Keratinocyte (primary cell): Measurements from ENCODE around the gene SEZ6. TPM values are rescaled to one million over a fixed set of nuclear protein-coding genes. Genes with fewer than 3 reads are reported as not detected.

Experiments
- DNase-seq: peaks from one replicate; pipeline ENCODE4 v3.0.0-alpha.2; 2011; ENCODE audit warnings: low read depth, missing footprints, low spot score
- FAIRE-seq: peaks from 2 replicates; lab custom pipeline; 2011; peaks lifted over from hg19 to GRCh38; lab: Jason Lieb, UNC
- H2AFZ ChIP-seq: 2 replicates; pipeline ENCODE4 v1.6.0; 2012; ENCODE audit warnings: low read length, control low read depth, inconsistent platforms; ENCODE audit not compliant: control insufficient read depth
- H3K27ac ChIP-seq: 2 replicates; pipeline ENCODE4 v1.5.1; 2011; ENCODE audit warnings: low read length; ENCODE audit not compliant: control insufficient read depth, insufficient read depth
- H3K27me3 ChIP-seq: 3 replicates; pipeline ENCODE4 v1.6.0; 2011; ENCODE audit warnings: low read length; ENCODE audit not compliant: control insufficient read depth, insufficient read depth; ENCODE audit errors: extremely low read depth
- H3K36me3 ChIP-seq, 2 experiments: 2 replicates in 1 of 2; 3 replicates in 1 of 2; pipeline ENCODE4 v1.5.1; 2011; ENCODE audit warnings: low read length in 2 of 2, mild to moderate bottlenecking in 1 of 2; ENCODE audit not compliant: control insufficient read depth in 2 of 2, insufficient read depth in 2 of 2; ENCODE audit errors: extremely low read depth in 1 of 2
- H3K4me1 ChIP-seq: 3 replicates; pipeline ENCODE4 v1.5.1; 2011; ENCODE audit warnings: low read length; ENCODE audit not compliant: control insufficient read depth, insufficient read depth; ENCODE audit errors: extremely low read depth
- H3K4me2 ChIP-seq: 3 replicates; pipeline ENCODE4 v1.6.0; 2011; ENCODE audit warnings: low read depth, low read length; ENCODE audit not compliant: control insufficient read depth, insufficient read depth; ENCODE audit errors: extremely low read depth
- H3K4me3 ChIP-seq, 3 experiments: fragments of 200-600 bp in 1 of 3; sonication (generic) in 1 of 3; 2 replicates in 2 of 3; 3 replicates in 1 of 3; pipeline ENCODE4 v1.5.1; 2011 to 2016; ENCODE audit warnings: low read length in 3 of 3, mild to moderate bottlenecking in 3 of 3, control low read depth in 2 of 3, inconsistent platforms in 1 of 3, low read depth in 1 of 3, mixed read lengths in 1 of 3, mixed run types in 1 of 3, moderate library complexity in 1 of 3; ENCODE audit not compliant: control insufficient read depth in 2 of 3, insufficient read depth in 2 of 3; ENCODE audit errors: extremely low read depth in 1 of 3
- H3K79me2 ChIP-seq: 2 replicates; pipeline ENCODE4 v1.6.0; 2012; ENCODE audit warnings: low read length; ENCODE audit not compliant: control insufficient read depth, insufficient read depth
- H3K9ac ChIP-seq: 3 replicates; pipeline ENCODE4 v1.6.0; 2011; ENCODE audit warnings: low read length; ENCODE audit not compliant: control insufficient read depth, insufficient read depth; ENCODE audit errors: extremely low read depth
- H3K9me1 ChIP-seq: 3 replicates; pipeline ENCODE4 v1.6.0; 2011; ENCODE audit warnings: low read length; ENCODE audit not compliant: control insufficient read depth, insufficient read depth; ENCODE audit errors: extremely low read depth
- H3K9me3 ChIP-seq: 2 replicates; pipeline ENCODE4 v1.5.1; 2012; ENCODE audit warnings: low read depth, low read length; ENCODE audit not compliant: control insufficient read depth
- H4K20me1 ChIP-seq: 3 replicates; pipeline ENCODE4 v1.6.0; 2011; ENCODE audit warnings: low read length; ENCODE audit not compliant: control insufficient read depth, insufficient read depth; ENCODE audit errors: extremely low read depth
- EZH2 ChIP-seq: IDR thresholded peaks from one replicate; pipeline ENCODE4 v1.6.1; 2012; ENCODE audit warnings: inconsistent platforms, mild to moderate bottlenecking, low read length, moderate library complexity
- dilution Hi-C: fragments of 300-500 bp; cut with MboI; formaldehyde crosslinking; loops from one replicate; pipeline ENCODE4 v1.7.0; 2020; ENCODE audit warnings: low sequenced_read_pairs; ENCODE audit not compliant: extremely low pct_ligation_motif_present
- polyA plus RNA-seq, 5 experiments: library from polyadenylated mRNA; depleted of rRNA in 3 of 5; stranded (reverse) in 3 of 5; stranded (forward) in 1 of 5; unstranded in 1 of 5; fragments of >200 nt; gene quantifications; 1 replicate in 1 of 5; 2 replicates in 3 of 5; 3 replicates in 1 of 5; pipeline versions ENCODE4 v1.2.1 to v1.2.3, GENCODE V29; 2011 to 2012; ENCODE audit warnings: missing spikeins in 2 of 5, low read depth in 1 of 5, low replicate concordance in 1 of 5
- TF ChIP-seq, protein P1 (sequence below), 3 experiments: IDR thresholded peaks in 1 of 3; conservative IDR thresholded peaks in 1 of 3; optimal IDR thresholded peaks in 1 of 3; 2 replicates in 2 of 3; 3 replicates in 1 of 3; pipeline versions ENCODE3 to v1.5.1; 2011; ENCODE audit warnings: low read length in 3 of 3, mild to moderate bottlenecking in 3 of 3, moderate library complexity in 2 of 3, control low read depth in 1 of 3, inconsistent platforms in 1 of 3; ENCODE audit not compliant: insufficient read depth in 2 of 3; ENCODE audit errors: extremely low read depth in 1 of 3

The SEZ6 gene
- polyA plus RNA-seq, 1 donor (not counting 4 experiments of a cell fraction or from before 2014, with no cell fraction given): not detected

DNA sequence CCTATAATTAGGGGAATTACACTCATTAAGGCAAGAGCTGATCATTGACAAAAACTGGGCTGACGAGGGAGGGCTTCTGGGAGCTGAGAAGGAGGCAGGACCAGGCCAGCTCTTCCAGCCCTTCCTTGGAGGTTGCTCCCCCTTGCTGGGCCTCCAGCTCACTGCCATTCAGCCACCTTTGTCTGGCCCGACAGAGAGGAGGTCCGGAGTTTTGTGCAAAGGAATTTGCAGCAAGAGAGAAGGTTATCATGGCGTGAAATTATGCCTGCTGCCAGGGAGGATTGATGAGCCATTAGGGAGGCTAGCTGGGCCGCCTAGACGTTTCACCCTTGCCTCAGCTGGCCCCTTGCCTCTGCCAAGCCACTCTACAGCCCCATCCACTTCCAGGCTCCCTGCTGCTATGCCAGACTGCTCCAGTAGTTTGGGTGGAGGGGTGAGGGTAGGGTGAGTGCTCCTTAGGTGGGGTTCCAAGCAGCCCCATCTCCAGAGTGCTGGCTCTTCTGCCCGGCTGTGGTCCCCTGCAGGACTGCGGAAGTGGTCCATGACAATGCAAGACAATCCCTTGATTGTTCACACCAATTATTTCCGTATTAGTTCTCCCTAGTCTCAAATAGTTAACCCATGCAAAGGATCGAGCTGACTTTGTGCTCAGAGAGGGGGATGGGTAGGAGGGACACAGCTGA, 37.5 kb downstream of the SEZ6 start:
- H3K27me3 ChIP-seq: peaks cover 37% of the 10 kb centered on the region
- no peaks in the 10 kb centered on the region for H3K9me1 ChIP-seq
- H3K9me3 ChIP-seq: no peaks in the 10 kb centered on the region
- no peak overlapping the region for H3K27ac ChIP-seq
- H3K4me3 ChIP-seq: no peak overlapping the region
- H4K20me1 ChIP-seq: no peaks in the 10 kb centered on the region
- no peak overlapping the region for H3K4me2 ChIP-seq
- no peak for FAIRE-seq
- DNase-seq: no peak
- H3K79me2 ChIP-seq: no peaks in the 10 kb centered on the region
- dilution Hi-C loops: no loop called here
- no peaks in the 10 kb centered on the region for H3K36me3 ChIP-seq
- no peak overlapping the region for H2AFZ ChIP-seq
- peak; percentile 4 for TF ChIP-seq EZH2
- TF ChIP-seq, protein P1, sequence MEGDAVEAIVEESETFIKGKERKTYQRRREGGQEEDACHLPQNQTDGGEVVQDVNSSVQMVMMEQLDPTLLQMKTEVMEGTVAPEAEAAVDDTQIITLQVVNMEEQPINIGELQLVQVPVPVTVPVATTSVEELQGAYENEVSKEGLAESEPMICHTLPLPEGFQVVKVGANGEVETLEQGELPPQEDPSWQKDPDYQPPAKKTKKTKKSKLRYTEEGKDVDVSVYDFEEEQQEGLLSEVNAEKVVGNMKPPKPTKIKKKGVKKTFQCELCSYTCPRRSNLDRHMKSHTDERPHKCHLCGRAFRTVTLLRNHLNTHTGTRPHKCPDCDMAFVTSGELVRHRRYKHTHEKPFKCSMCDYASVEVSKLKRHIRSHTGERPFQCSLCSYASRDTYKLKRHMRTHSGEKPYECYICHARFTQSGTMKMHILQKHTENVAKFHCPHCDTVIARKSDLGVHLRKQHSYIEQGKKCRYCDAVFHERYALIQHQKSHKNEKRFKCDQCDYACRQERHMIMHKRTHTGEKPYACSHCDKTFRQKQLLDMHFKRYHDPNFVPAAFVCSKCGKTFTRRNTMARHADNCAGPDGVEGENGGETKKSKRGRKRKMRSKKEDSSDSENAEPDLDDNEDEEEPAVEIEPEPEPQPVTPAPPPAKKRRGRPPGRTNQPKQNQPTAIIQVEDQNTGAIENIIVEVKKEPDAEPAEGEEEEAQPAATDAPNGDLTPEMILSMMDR (optimal IDR thresholded peaks at IDR 0.05 in 1 of 3, IDR thresholded peaks at IDR 0.05 in 1 of 3, conservative IDR thresholded peaks at IDR 0.05 in 1 of 3; ENCODE audit: extremely low read depth in 1 of 3, insufficient read depth in 2 of 3, low read length in 3 of 3): no peak
- no peak overlapping the region for H3K9ac ChIP-seq
- H3K4me1 ChIP-seq: peaks cover 4% of the 10 kb centered on the region

GRCh38 chr17:28967221-28968135, 38.4 kb downstream of the SEZ6 start:
- no peaks in the 10 kb centered on the region for H3K9me1 ChIP-seq
- no peak for DNase-seq
- H3K9ac ChIP-seq: no peak overlapping the region
- no peak overlapping the region for H3K4me2 ChIP-seq
- FAIRE-seq: no peak
- peaks cover 29% of the 10 kb centered on the region for H3K27me3 ChIP-seq
- no peaks in the 10 kb centered on the region for H4K20me1 ChIP-seq
- H3K9me3 ChIP-seq: no peaks in the 10 kb centered on the region
- H3K4me3 ChIP-seq: no peak overlapping the region
- no peaks in the 10 kb centered on the region for H3K79me2 ChIP-seq
- H2AFZ ChIP-seq: no peak overlapping the region
- no peak for TF ChIP-seq EZH2
- TF ChIP-seq, protein P1 (optimal IDR thresholded peaks at IDR 0.05 in 1 of 3, IDR thresholded peaks at IDR 0.05 in 1 of 3, conservative IDR thresholded peaks at IDR 0.05 in 1 of 3; ENCODE audit: extremely low read depth in 1 of 3, insufficient read depth in 2 of 3, low read length in 3 of 3): no peak
- no peaks in the 10 kb centered on the region for H3K36me3 ChIP-seq
- H3K27ac ChIP-seq: no peak overlapping the region
- H3K4me1 ChIP-seq: peaks cover 4% of the 10 kb centered on the region
- dilution Hi-C loops: no loop called here
